Stimulated activated CD4-positive, alpha-beta T cell treated with anti-CD3 and anti-CD28 coated beads, Interleukin-2, amount 100 ng/mL, for 48 hours (primary cell): ENCODE results near the gene TM9SF1.
"Not testable (repeated sequence)": the region's sequence is repeated elsewhere in the genome, so short reads cannot be mapped to it uniquely, and the experiment has no call there.

Experiments
- DNase-seq, 2 donors: peaks; one replicate each; pipeline ENCODE4 v3.0.0-alpha.2; 2020

TM9SF1 gene

GRCh38 chr14:24224618-24225071, 29.4 kb upstream of the TM9SF1 start:
- no peak for DNase-seq

- DNase-seq, result not testable (repeated sequence)
Measured at GRCh38 chr14:24222987-24223386, 27.7 kb upstream of the TM9SF1 start.

DNA sequence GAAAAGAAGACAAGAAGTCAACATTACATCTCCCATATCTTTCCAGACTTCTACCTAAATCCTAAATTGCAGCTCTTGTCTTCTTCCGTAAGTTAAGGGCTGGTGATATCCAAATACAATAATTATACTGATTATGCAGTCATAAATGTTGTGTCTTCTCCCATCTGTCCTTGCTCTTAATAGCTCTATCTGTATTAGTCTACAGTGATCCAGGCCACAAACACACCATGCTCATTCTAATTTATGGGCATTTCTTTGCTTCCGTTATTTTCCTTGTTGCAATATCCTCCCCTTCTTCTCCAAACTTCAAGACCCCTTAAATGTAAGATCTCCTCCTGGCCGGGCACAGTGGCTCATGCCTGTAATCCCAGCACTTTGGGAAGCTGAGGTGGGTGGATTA, 24.3 kb upstream of the TM9SF1 start:
- DNase-seq, result no peak

DNA sequence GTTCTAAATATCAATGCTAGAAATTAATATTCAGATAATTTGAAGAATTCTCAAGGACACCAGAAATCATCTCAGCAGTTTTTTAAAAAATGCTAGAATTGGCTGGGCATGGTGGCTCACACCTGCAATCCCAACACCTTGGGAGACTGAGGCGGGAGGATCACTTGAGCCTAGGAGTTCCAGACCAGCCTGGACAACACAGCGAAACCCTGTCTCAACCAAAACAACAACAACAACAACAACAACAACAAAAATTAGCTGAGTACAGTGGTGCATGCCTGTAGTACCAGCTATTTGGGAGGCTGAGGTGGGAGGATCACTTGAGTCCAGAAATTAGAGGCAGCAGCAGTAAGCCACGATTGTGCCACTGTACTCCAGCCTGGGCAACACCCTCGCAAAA, 23.8 kb upstream of the TM9SF1 start:
- DNase-seq, result no peak

- not testable (repeated sequence) for DNase-seq
Measured at GRCh38 chr14:24216876-24217275, 21.6 kb upstream of the TM9SF1 start.

DNA sequence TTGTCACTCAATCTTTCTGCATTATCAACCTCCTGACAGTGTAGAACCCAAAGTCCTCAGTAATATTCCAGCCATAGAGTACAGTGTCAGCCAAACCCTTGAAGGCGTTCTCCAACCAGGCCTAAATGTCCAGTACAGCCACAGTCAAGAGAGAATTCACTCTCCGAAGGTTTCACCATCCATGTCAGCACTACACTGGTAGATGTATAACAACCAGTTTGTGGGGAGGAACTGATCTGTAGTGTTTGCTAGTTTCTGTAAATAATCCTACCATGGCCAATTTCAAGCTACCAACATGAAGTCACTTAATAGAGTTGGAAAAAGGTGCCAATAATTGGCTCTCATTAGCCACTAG, 21.1 kb upstream of the TM9SF1 start:
- no peak for DNase-seq

GRCh38 chr14:24215495-24216344, 20.5 kb upstream of the TM9SF1 start, which contains the start of gene MDP1:
MDP1 (minus strand) TSS chr14:24216066; CDS start chr14:24215955, 111 bp downstream.
- DNase-seq, result peak; percentile 69 to 75

DNA sequence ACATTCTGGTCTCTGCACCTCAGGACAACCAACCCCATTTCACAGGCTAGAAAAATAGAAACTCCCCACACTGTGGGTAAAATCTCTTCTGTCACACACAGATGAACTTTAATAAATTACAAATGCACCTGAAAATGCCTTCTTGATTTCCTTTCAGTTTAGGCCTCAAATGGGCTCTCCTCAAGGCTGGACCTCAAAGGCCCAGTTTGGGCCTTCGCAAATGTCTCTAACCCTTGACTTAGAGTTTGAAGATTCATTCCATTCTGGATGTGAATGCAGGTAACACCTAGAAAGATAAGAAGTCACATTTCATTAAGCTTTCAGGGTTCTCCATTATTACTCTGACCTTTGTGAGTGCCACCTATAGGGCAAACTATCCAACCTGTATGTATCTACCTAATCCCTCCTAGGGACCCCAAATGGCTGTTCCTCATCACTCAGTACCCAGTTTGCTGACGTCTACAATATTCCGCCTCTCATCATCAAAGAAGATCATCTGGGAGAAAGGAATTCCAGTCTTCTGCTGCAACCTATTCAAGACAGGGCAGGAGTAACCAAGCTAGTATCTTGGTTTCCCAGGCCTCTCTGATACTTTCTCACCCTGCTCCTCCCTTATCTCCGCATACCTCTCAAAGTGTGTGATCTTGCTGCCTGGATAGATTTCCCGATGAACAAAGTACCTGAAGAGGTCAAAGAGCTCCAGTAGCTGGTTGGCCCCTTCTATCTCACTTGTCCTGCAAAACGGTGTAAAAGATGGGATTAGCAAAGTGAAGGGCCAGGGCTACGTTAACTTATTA, 18.8 kb upstream of the TM9SF1 start:
- DNase-seq, result no peak

GRCh38 chr14:24212924-24213865, 18.0 kb upstream of the TM9SF1 start, which contains the start of gene CHMP4A:
CHMP4A (minus strand) TSS chr14:24213488; CDS start chr14:24213439, 49 bp downstream.
- DNase-seq, result peak; percentile 91 to 93

GRCh38 chr14:24211311-24211710, 16.1 kb upstream of the TM9SF1 start:
- no peak for DNase-seq

DNA sequence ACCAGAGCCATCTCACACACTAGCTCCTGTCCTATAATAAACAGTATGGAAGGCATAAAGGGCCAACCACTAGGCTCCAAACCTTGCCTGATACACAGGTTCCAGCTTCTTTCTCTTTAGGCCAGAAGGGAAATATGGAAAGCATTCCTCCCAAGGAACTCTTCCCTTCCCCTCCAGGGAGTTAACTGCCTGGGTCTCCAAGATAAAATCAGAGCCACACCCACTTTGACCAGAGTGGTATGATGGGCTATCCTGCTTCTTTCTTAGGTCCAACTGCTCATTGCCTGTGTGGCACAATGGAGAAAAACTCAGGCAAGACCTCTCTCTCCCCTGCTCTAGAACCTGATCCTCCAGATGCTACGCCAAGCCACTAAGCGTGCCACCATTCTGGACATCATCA, 12.4 kb upstream of the TM9SF1 start:
- no peak for DNase-seq

GRCh38 chr14:24207104-24207551, 11.9 kb upstream of the TM9SF1 start:
- DNase-seq, result no peak

- no peak for DNase-seq
Measured at GRCh38 chr14:24206260-24207103, 11.2 kb upstream of the TM9SF1 start.

DNA sequence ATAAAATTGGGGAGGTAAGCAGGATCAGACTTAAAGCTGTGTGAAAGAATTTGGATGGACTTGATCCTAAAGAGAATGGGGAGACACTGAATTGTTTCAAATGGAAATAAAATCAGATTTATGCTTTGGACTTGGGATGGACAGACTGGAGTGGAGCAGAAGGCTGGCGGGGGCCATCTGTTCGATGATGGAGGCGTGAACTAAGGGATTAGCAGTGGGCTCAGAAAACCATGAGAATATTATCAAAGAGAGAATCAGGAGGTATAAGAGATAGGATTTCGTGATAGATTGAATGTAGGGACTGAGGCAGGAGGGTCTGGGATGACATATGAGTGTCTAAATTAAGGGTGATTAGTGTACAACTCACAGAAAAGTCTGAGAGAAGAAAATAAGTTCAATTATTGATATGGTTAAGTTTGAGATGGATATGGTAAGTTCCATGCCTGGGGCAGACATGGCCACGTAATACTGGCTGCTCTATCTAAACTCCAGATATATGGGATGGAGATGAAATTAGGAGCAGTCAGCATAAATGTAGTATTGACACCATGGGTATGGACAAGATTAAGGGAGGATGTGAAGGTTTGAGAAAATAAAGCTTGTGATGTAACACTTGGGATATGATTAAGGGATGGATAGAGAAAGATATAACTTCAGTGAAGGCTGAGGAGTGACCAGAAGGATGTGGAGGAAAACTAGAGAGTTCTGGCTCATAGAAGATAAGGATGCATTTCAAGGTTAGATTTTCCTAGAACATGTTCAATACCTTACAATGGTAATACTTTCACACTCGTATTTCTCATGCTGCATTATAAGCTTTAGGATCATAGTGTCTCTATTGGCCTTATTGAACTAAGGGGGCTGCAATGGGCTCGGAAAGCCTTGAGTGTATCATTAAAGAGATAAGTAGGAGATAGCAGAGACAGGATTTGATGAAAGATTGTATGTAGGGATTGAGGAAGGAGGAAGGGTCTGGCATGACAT, 9.2 kb upstream of the TM9SF1 start:
- no peak for DNase-seq

DNA sequence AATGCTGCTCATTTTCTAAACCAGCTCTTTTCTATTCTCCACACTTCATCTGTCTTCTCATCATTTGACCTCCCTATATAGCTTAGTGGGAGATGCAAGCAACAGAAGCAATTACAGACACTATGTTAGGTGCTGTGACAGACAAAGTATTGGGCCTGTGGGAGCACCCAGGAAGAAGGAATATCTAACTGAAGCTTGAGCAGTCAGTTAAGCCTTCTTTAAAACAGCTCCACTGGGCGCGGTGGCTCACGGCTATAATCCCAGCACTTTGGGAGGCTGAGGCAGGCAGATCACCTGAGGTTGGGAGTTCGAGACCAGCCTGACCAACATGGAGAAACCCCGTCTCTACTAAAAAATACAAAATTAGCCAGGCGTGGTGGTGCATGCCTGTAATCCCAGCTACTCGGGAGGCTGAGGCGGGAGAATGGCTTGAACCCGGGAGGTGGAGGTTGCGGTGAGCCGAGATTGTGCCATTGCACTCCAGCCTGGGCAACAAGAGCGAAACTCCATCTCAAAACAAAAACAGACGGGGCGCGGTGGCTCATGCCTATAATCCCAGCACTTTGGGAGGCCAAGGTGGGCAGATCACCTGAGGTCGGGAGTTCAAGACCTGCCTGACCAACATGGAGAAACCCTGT, 8.1 kb upstream of the TM9SF1 start:
- not testable (repeated sequence) for DNase-seq

DNA sequence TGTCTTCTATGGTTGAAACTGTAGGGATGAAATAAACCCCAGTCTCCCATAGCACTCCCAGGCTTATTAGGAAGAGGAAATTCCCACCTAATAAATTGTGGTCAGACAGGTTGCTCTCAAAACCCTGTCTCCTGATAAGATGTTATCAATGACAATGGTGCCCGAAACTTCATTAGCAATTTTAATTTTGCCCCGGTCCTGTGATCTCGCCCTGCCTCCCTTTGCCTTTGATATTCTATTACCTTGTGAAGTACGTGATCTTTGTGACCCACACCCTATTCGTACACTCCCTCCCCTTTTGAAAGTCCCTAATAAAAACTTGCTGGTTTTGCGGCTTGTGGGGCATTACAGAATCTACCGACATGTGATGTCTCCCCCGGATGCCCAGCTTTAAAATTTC, 7.3 kb upstream of the TM9SF1 start:
- not testable (repeated sequence) for DNase-seq

DNA sequence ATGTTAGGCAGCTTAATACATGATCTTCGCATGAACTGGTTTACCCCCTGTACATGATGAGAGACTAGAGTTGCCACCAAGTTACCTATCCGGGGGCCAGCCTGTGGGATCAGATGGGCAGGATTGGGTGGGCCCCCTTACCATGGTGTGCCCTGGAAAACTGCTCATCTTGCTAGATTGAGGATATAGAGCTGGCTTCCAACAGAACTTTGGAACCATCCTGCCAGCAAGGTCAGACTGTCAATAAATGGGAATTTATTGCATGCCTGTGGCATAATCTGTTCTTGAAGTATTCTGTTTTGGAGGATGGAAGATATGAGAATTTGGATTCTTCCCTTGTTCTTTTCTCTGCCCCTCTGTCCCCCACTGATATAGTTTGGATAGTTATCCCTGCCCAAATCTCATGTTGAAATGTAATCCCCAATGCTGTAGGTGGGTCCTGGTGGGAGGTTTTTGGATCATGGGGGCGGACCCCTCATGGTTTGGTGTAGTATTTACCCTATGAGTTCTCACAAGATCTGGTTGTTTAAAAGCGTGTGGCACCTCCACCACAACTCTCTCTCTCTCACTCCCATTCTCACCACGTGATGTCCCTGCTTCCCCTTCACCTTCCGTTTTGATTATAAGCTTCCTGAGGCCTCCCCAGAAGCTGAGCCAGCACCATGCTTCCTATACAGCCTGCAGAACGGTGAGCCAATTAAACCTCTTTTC, 3.7 kb upstream of the TM9SF1 start:
- no peak for DNase-seq

GRCh38 chr14:24197056-24197450, 1.8 kb upstream of the TM9SF1 start:
- DNase-seq, result no peak
